DMS114 treated with DMSO at 0.1 percent for 48 hours (cell line): ENCODE measurements around the gene PPP1R13B.
"Not testable (repeated sequence)": the region's sequence is repeated elsewhere in the genome, so short reads cannot be mapped to it uniquely, and the experiment has no call there.

Source experiments
- DNase-seq: peaks from one replicate; lab custom pipeline; 2025; ENCODE audit not compliant: unreplicated experiment; lab: John Stamatoyannopoulos, UW

The PPP1R13B gene

DNA sequence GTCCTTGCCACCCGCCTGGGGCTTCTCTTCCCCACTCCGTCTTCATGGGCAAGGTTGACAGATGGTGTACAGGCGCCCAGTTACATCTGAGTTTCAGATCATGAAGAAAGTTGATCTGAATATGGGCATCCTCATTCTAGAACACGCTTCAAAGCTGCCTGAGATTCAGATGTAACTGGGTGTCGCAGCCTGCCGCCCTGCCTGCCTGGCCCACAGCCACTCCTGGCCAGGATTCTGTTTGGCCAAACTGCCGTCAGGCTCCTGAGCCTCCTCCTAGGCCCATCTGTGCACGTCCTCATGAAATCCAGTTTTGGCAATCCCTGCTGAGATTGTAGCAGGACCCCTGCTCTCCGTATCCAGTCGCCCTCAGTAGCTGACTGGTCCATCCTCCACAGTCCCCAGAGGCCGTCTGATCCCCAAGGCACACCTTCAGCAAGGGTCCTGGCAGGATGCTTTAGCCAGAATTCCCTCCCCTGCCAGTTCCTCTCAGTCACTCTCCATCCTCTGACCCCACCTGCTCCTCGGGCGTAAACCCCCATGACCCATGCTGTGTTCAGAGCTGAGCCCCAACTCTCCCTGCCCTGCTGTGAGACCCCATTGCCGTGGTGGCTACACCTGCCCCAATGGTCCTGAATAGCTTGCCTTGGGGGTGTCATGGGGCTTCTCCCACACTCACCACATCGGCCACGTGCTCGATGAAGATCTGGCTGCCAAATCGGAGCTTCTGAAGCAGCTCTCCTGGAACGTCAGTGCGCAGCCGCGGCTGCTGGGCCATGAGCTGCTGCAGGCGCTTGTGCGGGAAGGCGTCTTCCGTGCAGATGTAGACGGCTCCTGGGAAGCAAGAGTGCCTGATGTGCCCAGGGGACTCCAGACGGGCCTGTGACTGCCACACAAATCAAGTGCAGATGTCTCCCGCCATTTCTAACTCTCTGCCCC, 144.6 kb downstream of the PPP1R13B start:
- no peak for DNase-seq

DNA sequence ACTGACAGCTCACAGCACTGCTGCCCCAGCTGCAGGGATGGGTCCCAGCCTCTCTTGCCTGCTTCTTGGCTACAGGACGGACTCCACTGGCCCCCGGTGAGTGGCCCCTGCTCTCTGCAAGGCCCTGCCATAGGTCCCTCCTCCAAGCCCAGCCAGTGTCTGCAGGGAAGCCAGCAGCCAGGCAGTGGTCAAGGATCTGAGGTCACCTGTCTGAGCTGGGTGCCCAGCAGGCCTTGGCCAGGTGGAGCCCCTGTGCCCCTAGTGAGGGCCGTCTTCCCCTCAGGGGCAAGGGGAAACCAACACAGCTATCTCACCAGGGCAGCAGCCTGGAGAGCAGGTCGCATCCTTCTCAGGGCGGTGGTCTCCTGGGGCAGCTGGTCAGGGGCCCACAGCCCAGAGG, 145.3 kb downstream of the PPP1R13B start:
- DNase-seq, result no peak

DNA sequence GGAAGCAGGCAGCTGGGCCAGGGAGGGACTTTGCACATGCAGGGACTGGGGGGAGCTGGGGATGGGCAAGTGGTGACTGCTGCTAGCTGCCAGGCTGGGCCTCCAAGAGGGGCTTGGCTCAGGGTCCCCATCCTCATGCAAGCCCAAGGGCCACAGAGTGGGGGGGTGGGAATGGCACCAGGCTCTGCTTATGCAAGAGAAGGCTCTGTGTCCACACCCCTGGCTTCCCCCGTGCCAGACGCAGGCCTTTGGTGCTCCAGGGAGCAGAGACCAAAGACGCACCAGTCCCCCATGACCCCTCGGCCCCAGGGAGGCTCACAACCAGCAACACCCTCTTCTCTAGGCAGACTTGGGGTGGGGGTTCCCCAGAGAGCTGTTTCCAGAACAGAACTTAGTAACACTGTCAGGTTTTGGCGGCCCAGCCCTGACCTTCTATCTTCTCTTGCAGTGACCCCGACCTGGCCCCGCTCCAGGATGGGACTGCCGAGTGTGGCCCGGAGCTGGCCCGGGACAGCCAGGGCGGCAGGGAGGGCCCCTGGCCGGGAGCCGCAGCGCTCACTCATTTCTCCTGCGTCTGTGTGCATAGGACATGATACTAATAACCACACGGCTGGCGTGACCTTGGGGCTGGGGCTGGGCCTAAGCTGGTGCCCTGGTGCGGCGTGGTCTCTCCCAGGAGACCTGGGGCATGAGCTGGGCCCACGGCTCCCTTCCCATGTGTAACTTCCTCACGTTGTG, 146.5 kb downstream of the PPP1R13B start:
- no peak for DNase-seq

DNA sequence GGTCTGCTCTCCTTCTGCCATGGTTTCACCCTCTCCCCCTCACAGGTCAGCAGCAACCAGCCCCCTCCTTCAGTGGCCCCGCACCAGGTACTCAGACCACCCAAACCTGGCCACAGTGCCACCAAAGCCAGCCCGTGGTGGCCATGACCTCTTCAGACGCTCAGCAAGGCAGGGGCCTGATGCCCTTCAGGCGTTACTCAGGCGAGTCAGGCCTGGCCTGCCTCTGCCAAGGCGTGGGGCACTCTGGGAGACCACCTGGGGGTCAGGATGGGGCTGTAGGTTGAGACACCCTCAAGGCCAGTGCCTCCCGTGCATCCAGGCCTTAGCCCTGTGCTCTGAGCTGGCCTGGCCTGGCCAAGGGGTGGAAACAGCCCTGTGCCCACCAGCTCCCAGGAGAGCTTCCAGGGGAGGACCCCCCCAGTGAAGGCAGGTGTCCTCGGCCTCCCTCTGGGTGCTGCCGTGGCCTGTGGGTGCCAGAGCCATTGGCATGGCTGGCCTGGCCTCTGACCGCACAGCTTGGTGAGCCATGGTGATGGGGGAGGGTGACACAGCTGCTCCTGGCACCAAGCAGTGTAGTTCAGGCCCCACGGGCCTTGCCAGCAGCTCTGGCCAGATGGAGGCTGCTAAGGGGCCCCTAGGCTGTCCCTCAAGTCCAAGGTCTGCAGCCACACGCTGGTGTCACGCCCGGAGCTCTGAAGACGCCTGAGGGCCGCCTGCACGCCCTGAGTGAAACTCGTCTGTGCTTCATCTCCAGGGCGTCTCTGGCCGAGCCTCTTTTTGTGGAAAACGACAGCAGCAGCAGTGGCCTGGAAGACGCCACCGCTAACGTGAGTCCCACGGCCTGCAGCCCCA, 147.2 kb downstream of the PPP1R13B start:
- DNase-seq, result no peak

DNA sequence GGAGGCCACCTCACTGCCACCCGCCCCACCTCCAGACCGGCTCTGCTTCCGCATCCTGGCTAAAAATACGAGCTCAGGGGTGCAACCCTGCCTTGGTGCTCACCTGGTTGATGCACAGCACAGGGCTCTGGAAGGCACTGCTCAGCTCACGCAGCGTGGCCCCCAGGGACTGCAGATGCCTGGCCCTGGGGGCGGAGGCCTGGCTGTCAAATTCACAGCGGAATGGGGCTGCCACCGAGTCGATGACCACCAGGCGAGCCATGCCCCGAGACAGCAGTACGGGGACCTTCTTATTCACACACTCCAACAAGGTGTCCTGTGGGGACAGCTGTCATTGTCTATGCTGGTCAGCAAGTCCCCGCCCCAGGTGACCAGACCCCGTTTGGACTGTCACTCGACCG, 148.1 kb downstream of the PPP1R13B start:
- DNase-seq, result no peak

DNA sequence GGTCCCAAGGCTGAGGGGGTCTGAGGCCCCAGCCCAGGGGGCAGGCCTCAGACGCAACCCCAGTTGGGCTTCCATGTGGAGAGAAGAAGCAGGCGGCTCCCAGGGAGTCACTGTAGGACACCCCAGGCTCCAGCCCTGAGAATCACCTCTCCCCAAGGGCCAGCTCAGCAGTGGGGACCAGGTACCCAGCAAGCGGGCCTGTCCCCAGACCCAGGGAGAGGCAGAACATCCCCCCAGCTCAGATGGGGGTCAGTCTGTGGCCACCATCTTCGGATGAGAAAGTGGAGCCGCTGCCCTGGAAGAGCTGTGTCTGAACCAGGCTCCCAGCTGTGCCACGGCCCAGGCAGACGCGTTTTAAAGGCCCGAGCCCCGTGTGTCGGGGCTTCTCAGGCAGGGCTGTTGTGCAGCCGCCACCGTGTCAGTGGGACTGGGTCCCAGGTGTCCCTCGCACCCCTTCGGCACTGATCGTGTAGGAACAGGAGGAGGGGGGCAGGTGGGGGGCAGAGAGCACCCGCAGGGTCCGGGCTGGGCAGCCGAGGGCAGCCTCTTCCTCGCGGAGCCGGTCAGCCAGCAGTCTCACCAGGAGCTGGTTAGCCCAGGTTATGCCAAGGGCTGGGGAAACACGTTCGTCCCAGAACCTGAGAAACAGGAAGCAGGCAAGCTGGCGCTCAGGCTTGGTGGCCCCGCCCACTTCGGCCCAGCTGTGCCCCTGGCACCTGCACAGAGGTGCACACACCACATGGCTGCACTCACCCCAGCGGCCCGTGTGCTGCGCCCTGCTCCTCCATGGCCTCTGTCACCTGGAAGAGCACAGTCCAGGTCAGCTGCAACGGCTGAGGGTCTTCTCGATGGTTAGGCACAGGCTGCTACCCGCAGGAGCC, 148.8 kb downstream of the PPP1R13B start:
- no peak for DNase-seq

DNA sequence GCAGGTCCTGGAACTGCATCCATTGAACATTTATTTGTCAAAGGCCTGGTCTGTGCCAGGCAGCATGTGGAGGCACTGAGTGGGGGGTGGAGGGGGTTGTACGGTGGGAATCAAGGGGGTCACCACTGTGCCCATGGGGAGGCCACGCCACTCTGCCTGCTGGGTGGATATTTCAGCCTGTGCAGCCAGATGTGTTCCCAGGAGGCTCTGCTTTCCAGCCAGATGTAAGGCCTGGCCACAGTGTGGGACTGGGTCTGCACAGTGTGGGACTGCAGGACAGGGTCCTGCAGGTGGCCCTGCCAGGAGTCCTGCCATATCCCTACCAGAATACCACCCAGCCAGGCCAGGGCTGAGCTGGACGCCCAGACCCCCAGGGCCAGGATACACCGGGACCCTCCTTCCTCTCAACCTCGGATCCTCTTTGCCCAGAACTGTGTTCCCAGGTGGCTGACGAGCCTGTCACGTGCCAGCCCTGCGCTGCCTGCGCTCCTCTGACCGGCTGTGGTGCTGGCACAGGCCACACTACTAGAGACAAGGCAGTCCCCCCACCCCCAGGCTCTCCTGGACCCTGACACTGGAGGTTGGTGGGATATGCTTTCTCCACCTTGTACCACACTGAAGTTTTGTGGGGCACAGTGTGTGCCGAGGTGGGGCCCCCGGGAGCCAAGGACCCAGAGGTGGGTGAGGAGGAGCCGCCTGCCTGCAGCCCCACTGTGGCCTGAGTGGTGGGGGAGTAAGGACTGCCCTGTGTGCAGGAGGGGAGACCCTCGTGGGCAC, 149.6 kb downstream of the PPP1R13B start:
- no peak for DNase-seq

DNA sequence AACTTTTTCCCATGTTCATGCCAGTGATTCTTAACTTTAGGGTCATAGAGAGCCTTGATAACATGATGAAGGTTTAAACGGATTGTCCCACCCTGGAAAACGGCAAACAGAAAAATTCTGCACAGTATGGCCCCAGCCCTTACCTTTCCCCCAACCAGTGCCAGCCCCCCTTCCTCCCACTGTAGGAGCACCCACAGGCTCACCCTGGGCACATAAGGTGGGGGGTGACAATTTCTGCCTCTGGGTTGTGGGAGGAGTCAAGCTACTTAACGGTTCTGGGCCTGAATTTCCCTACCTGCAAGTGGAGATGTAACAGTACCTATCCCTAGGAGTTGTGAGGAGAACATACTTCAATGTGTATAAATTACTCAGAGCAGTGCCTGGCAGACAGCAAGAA, 150.2 kb downstream of the PPP1R13B start:
- no peak for DNase-seq

DNA sequence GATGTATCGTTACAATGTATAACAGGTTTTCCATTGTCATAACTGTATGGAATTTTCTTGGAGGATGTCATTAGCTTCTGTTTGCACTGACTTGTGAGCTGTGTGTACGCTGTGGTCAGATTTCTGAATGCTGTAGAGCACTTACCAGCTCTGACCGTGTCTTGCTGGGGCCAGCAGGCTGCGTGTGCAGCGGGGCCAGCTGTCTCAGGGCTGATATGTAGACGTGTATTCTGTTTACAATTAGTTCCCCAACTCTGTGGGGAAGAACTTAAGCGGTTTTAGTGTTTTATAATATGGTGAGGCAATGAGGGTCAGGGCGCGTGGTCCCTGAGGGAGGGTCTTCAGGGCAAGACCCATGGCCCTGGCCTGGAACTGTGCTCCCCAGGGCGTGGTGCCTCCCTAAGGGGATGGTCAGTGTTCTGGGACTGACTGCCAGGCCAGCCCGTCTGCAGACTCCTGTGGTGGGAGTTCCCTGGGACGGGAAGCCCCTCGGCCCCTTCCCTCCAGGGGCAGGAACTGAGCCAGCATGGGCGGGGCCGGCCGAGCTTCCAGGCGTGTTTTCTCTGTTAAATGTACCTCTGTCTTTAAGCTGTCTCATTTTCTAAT, 150.8 kb downstream of the PPP1R13B start:
- DNase-seq, result no peak

DNA sequence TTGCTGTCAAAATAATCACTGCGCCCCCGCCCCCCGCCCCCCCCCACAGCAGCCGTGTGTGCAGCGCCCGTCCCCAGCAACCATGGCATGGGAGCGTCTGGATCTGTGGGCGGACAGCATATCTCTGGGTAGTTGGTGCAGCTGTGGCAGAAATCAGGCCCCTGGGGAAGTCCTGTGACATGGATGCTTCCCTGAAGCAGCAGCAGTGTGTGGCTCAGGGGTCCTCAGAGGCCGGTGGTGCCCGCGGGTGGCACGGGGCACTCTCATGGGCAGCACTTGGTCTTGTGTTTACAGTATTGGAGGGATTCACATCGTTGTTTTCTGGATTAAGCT, 151.3 kb downstream of the PPP1R13B start:
- DNase-seq, result no peak

DNA sequence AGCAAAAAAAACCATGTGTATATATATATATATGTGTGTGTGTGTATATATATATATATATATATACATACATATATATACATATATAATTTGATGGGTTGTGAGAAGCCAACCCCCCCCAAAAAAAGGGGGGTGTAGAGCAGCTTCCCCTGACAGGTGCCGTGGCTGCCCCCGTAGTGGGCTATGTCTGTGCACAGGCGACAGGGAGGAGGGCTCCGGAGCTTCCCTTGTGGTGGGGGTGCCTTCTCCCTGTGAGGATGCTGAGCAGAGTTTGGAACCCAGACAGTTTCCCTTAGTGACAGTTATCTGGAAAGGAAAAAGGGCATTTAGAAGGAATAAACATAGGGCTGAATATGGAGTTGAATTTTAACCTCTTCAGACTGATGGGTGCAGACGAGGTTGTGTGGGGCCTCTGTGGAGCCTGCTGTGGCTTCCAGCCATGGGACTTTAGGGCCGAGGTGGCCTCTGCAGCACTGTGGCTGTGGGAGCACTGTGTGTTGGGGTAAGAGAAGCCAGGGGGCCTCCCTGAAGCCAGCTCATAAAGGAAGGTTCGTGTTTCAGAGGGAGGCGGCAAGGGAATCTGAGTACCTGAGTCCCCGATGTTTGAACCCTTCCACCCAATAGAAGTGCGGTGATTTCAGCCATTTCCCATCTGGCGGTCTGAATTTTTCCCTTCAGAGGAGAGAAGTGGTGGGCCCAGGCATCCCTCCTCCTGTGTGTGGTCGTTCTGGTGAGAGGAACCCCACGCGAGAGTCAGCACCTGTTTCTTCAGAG, 151.9 kb downstream of the PPP1R13B start:
- DNase-seq, result no peak

DNA sequence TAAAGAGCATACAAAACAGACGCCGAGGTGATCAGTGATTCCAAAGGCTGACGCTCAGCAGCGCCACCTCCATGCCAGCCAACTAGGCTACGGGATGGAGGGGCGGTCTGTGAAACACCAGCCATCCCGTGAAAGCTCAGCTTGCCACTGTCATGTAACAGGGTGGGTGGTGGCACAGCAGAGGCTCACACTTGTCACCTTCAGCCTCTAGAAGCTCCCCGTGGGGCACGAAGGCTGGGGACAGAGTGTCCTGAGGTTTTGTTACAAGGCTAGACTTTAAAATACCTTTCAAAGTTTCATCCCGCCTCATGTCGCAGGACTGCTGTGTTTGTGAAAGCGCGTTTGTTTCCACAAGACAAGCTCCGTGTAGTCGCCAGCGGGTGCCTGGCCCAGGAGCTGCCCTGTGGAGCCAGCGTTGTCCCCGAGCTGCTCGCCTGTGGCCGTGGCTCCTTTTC, 152.8 kb downstream of the PPP1R13B start:
- no peak for DNase-seq

DNA sequence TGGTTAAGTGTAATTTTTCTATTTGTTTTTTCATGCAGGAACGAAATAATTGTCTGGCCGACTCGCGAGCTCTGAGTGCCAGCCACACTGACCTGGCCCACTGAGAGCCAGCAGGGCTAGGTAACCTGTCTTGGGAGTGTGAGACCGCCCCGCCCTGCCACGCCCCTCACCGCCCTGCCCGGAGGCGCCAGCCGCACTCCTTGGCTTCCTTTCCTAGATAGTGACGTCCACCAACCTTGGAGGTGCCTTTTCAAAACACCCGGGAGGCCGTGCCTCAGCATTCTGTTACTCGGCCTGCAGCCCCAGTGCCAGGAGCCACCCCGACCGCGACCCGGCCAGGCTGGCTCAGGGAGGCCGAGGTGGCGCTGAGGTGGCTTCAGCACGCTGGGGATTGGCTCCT, 153.9 kb downstream of the PPP1R13B start:
- DNase-seq, result no peak

DNA sequence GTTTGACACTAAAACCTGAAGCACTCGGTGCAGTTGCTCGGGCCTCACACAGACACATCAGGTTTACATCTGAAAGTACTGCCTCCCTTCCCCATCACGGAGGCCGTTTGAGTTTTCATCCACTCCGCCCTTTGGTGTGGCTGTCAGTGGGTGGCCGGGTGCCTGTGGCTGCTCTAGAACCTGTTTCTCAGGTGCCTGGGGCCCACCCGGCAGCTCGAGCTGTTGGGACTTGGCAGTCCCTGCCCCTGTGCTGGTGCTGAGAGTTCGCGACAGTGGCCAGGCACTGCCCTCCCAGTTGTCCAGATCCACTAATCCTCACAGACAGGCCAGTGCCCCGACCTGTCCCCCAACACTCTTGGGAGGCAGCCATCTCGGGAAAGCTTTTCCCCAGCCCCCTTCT, 154.5 kb downstream of the PPP1R13B start:
- no peak for DNase-seq

DNA sequence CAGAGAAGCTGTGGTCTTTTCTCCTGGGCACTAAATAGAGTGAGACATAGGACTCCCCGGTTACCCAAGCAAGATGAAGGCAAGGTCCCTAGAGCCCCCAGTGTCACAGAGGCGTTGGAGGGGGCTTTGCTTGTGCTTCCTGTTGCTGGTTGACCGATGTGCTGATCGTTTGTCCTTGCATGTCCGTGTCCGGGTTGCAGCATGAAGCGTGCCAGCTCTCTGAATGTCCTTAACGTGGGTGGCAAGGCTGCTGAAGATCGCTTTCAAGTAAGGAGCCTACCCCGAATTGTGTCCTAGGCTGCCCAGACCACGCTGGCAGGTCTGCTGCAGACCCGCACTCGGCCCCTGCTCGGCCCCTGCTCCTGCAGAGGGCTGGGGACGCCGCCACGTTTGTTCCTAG, 155.2 kb downstream of the PPP1R13B start:
- no peak for DNase-seq

DNA sequence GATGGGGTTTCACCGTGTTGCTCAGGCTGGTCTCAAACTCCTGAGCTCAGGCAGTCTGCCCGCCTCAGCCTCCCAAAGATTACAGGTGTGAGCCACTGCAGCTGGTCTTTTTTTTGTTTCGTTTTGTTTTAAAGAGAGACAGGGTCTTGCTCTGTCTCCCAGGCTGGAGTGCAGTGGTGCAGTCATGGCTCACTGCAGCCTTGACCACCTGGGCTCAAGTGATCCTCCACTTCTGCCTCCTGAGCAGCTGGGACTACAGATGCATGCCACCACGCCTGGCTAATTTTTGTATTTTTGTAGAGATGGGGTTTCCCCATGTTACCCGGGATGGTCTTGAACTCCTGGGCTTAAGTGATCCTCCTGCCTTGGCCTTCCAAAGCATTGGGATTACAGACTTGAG, 155.7 kb downstream of the PPP1R13B start:
- DNase-seq, result not testable (repeated sequence)

DNA sequence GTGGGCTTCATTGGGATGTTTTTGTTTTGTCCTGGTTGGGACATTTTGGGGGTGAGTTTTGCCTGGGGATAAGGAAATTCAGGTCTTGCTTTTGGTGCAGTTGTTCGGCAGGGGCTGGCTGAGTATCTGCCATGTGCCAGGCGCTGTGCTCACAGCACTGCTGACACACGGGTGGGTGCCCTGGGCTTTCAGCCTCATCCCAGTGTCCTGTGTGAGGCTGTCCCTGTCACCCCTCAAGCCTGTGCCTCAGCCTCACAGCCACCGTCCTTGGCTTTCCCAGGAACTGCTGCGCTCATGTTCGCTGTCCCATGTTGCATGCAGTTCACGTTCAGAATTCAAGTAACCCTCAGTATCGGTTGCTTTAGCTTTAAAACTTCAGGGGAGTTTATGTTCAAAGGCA, 157.0 kb downstream of the PPP1R13B start:
- no peak for DNase-seq
